ENCODE results near the gene ADARB2. TPM values are rescaled to one million over a fixed set of nuclear protein-coding genes. Genes with fewer than 3 reads are reported as not detected.

Gene ADARB2
- total and polyA plus RNA-seq, 10 of the 15 experiments (the other 5 are each of a cell fraction or from before 2014, with no cell fraction given) = 0.02 to 4.1 (median 0.76) TPM

- TF ChIP-seq PRDM15 (CRISPR knock-in tag; IDR thresholded peaks at IDR 0.05) = no peak
- no peak for TF ChIP-seq PKNOX1 (IDR thresholded peaks at IDR 0.05)
- no peak for TF ChIP-seq ZBTB4 (CRISPR knock-in tag; IDR thresholded peaks at IDR 0.05)
- TF ChIP-seq HDAC2 (IDR thresholded peaks at IDR 0.05) = no peak
- no peak for TF ChIP-seq POLR2AphosphoS5 (IDR thresholded peaks at IDR 0.05; ENCODE audit: low read length)
- no peak for TF ChIP-seq BCL3 (IDR thresholded peaks at IDR 0.05; ENCODE audit: borderline replicate concordance, insufficient read depth, low read depth, low read length, poor library complexity, severe bottlenecking)
- no peak for TF ChIP-seq JUND (IDR thresholded peaks at IDR 0.05; ENCODE audit: low read depth, low read length)
- TF ChIP-seq IRF4 (IDR thresholded peaks at IDR 0.05; ENCODE audit: low read depth, low read length) = no peak
- no peak for TF ChIP-seq ZSCAN29 (IDR thresholded peaks at IDR 0.05)
- TF ChIP-seq CTCF (IDR thresholded peaks at IDR 0.05 in 2 of 3, conservative IDR thresholded peaks at IDR 0.05 in 1 of 3; ENCODE audit: control insufficient read depth in 2 of 3, extremely low read depth in 1 of 3, insufficient read depth in 1 of 3, low read depth in 3 of 3, low read length in 3 of 3) = no peak
- TF ChIP-seq NKRF (conservative IDR thresholded peaks at IDR 0.05) = no peak
- no peak for TF ChIP-seq ZNF274 (IDR thresholded peaks at IDR 0.05; ENCODE audit: insufficient read depth, insufficient read length)
- TF ChIP-seq CHD4 (IDR thresholded peaks at IDR 0.05) = no peak
Measured at GRCh38 chr10:1615186-1615954, 122.0 kb downstream of the ADARB2 start (continued).

Data from GM12878 (cell line).